Activated CD4-positive, alpha-beta T cell treated with anti-CD3 and anti-CD28 coated beads for 24 hours (primary cell): Measurements from ENCODE around the gene CEP83.
A peak's percentile ranks its signal among the peaks of the same experiment; 100 is the strongest.
"Not testable (repeated sequence)": the region's sequence is repeated elsewhere in the genome, so short reads cannot be mapped to it uniquely, and the experiment has no call there.

Experiments
- DNase-seq, 2 donors: peaks; one replicate each; pipeline ENCODE4 v3.0.0-alpha.2; 2020; ENCODE audit warnings: low read depth in 2 of 2

CEP83 gene

DNA sequence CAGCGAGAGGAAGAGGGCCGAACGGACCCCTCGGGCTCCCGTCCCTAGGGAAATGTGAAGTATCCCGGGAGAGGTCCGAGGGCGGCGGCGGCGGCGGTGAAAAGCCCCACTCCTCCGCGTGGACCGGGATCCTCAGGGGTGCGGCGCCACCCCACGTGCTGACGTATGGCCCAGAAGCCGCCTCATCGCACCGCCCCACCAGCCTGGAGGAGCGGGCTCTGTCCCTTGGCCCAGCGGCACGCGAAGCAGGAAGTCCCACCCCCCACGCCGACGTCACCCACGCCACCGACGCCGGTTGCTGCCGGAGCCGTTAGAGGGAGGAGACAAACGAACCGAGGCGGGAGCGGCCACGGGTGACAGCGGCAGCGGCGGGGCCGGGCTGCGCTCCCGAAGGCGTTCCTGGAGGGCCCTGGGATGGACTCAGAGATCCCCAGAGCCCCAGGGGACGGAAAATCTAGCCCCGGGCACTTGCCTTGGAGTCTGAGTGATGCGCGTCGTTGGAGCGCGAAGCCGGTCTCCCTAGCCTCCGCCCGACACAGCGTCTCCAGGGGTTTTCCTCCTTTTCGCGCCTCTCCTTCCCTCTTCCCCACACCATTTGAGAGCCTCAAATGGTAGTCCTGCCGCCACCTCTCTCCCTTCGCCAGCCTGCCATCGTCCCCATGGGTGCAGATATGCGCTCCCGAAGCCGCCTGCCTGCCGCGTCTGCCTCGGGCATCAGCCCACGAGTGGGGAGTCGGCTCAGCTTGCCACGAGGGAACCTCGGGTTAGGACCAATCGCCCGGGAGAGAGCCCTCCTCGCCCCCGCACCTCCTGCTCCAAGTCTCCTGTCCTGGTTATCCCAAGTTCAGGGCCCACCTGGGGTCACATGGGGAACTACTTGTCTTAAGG lies at the start of gene CEP83:
CEP83 (minus strand) TSS at position 140 of the 888 bp plus-strand sequence. CDS start 47,377 bp downstream, outside the sequence.
- peak; percentile 93 to 97 for DNase-seq

DNA sequence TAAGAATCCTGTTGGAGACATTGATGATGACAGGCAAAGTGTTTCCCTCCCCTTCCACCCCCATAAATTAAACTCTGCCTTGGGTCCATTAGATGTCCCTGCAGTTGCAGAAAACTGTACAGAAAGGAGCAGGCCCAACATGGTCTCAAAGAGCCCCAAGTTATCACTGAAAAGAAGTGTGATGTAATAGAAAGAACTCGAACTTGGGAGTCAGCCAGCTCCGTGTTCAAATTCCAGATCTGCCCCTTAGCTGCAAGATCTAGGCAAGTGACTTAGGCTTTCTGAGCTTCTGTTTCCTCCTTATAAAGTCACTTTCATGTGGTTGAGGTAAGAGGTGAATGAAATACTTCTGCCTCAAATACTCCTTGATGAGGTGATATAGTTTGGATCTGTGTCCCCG lies 49.6 kb upstream of the CEP83 start:
- no peak for DNase-seq

DNA sequence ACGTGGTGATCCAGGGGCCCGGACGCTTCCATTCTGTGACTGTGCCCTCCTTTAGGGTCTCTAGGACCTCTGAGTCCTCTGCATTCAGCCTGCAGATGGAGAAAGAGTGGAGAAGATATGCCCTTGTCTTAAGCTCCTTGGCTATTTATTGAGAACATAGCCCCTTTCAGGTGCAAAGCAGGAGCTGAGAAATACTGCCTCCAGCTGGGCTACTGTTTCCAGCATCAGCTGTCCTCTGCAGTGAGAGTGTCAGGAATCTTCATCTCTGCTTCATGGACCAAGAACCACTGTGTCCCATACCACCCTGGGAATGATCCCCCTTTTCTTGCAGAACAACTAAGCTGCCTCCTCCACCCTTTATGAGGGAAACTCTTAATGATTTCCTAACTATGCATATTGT lies 47.8 kb upstream of the CEP83 start:
- DNase-seq = no peak

GRCh38 chr12:94504386-94504785 lies 44.7 kb upstream of the CEP83 start:
- no peak for DNase-seq

DNA sequence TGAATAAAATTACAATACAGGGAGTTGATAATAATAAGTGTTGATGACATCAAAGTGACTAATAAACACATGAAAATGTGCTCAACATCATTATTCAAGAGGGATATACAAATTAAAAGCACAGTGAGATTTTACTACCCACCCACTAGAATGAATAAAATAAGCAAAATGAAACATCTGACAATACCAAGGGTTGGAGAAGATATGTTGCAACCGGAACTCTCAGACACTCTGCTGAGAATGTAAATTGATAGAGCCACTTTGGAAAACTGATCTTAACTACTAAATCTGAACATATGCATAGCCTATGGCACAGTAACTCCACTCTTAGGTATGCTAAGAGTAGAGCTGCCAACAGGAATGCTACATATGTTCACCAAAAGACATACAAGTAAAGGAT lies 44.0 kb upstream of the CEP83 start:
- no peak for DNase-seq

GRCh38 chr12:94500831-94501567 lies 41.3 kb upstream of the CEP83 start:
- no peak for DNase-seq

- DNase-seq = no peak
These were observed 39.0 kb upstream of the CEP83 start for GRCh38 chr12:94498698-94499097.

- DNase-seq = no peak
These were observed 38.4 kb upstream of the CEP83 start for GRCh38 chr12:94498073-94498472.

DNA sequence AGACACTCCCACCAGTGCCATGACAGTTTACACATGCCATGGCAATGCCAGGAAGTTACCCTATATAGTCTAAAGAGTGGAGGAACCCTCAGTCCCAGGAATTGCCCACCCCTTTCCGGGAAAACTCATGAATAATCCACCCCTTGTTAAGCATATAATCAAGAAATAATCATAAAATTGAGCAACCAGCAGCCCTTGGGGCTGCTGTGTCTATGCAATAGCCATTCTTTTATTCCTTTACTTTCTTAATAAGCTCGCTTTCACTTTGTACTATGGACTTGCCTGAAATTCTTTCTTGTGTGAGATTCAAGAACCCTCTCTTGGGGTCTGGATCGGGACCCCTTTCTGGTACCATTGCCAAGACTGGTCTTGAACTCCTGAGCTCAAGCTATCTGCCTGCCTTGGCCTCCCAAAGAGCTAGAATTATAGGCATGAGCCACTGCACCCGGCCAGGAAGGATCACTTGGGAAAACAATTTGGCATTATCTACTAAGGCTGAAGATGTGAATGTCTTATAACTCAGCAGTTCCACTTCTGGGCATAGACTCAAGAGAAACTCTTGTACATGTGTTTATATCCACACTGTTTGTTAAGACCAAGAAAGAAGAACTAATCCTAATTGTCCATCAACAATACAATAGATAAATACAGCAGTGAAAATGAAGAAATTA lies 35.9 kb upstream of the CEP83 start:
- DNase-seq = no peak

GRCh38 chr12:94491489-94491888 lies 31.8 kb upstream of the CEP83 start:
- DNase-seq = no peak

DNA sequence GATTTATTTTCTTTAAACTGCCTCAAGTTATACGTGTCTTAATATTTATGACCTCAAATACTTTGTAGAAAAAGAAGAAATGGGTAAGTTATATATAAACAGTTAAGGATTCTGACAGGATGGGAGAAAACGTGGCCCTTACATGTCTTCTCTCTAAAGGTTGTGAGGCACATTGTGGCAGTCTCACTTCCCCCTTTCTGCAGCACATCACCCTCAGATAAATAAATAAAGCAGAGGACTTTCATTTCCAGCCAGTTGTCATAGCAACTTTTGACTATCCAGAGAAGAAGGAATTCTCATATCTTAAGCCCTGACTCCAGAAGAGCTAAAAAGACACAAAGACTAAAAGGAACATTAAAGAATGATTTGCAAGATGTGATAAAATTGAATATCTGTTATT lies 28.8 kb upstream of the CEP83 start:
- no peak for DNase-seq

DNA sequence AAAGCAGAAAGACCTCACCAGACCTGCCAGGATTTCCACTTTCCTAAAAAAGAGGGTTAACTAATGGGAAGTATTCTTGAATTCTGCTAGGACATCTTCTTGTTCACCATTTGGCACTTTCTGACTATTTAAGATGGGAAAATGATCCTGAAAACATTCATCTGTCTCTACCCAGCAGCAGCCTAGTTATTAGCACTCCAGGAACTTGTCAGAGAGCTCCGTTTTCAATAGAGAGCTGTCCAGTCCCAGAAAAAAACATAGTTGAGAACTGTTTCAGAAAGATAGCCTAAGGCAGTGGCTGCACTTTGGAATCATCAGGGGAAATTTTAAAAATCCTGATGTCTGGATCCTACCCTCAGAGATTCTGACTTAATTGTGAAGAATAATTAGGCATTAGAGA lies 22.1 kb upstream of the CEP83 start:
- DNase-seq = no peak

DNA sequence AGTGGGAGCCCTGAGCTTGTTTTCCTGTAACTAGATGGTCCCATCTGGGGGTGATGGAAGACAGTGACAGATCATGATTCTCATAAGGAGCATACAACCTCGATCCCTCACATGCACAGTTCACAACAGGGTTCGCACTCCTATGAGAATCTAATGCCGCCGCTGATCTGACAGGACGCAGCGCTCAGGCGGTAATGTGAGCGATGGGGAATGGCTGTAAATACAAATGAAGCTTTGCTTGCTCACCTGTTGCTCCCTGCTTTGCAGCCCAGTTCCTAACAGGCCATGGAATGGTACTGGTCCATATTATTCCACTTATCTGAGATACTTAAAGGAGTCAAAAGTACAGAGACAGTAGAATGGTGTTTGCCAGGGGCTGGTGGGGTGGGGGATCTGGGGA lies 9.9 kb upstream of the CEP83 start:
- DNase-seq = no peak

- DNase-seq = no peak
These were observed 921 bp upstream of the CEP83 start for GRCh38 chr12:94460616-94460959.

DNA sequence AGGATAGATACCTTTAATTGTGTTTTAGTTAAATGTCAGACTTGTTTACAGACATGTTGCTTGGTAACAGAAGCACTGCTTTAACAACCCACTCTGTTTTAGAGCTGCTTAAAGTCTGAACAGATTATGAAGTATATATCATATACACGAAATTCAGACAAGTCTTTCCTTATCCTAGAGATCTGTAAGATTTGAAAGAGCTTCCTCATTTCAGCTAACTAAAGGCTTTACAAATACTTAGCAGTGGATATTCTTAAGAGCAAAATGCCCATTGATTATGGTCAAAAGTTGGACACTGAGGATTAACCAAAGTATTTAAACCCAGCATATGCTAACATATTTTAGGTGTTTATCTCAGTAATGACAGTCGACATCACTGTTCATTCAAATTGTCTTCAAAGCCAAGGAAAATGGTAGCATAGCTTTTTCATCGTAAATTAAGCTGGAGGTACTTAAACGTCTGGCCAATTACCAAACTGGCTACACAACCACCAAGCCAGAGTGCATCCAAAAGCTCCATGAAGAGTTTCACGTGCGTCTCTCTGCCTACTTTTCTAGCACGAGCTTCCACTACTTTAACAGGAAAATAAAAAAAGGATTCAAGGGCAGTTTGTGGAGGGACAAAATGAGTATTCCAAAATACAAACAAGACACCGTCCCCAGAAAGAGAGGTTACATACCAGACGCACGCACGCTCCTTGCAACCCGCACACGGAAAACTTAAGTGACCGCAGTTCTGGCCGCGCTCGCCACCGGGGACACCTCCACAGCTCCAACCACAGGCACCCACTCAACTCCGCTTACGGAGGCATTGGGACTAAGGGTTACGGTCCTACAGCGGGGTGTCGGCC lies 565 bp downstream of the CEP83 start:
- DNase-seq = no peak

DNA sequence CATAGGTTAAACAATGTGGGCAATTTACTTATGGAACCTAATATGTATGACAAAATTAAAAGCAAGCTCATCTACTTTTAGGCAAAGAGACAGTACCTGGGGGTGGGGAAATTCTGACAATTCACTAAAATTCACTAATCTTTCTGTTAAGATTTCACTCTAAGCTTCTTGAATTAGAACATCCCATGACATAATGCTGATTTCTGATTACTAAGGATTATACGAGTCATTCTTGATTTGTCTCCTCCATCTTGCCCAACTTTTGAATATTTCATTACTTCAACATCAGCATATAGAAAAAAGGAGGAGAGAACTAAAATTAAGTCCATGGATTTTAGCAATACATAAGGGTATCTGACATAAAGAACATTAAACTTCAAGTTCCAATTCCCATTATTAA lies 2.4 kb downstream of the CEP83 start:
- no peak for DNase-seq

DNA sequence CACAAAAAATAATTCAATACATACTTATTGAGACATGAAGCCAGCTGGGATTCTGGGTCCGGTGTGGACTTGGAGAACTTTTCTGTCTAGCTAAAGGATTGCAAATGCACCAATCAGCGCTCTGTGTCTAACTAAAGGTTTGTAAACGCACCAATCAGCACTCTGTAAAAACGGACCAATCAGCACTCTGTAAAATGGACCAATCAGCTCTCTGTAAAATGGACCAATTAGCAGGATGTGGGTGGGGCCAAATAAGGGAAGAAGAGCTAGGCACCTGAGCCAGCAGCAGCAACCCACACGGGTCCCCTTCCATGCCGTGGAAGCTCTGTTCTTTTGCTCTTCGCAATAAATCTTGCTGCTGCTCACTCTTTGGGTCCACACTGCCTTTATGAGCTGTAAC lies 5.3 kb downstream of the CEP83 start:
- DNase-seq = not testable (repeated sequence)

GRCh38 chr12:94445662-94446061 lies 14.0 kb downstream of the CEP83 start:
- DNase-seq = no peak

- DNase-seq = no peak
These were observed 22.4 kb downstream of the CEP83 start for GRCh38 chr12:94437303-94437702.

DNA sequence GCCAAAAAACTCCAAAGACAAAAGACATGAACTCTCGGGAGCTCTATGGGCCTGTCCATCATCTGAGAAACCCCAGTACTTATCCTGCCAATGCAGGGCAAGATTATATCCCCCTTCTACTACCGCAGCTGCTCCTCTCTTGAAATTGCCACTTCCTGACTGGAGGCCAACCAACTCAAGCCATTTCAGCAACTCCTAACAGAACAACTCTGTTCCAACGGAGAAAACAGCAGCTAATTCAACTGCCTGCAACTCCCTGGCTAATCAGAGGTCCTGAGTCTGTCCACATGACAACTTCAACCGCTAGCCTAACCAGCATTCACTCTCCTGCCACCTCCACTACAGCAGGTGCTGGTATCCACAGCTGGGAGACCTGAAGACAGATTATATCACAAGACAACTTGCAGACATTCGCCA lies 24.1 kb downstream of the CEP83 start:
- no peak for DNase-seq

DNA sequence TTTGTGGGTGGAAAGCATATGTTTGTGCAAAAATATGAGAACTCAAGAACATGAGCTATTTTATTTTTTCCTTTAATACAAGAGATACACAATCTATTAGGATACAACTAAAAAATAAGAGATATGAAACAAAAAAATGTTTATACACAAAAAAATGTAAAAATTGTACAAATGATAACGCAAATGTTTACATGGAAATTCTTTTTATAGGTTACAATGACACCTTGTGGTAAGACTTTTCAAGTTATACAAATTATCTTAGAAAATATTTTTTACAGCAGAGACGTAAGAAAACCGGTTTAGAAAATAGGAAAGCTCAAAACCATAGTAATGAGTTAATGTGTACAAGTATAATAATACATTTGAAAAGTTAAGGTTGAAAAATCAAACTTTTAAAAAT lies 25.5 kb downstream of the CEP83 start:
- no peak for DNase-seq

- DNase-seq = no peak
These were observed 25.9 kb downstream of the CEP83 start for GRCh38 chr12:94433744-94434143.
